ENCODE measurements around the gene BRWD1. TPM values are rescaled to one million over a fixed set of nuclear protein-coding genes. Genes with fewer than 3 reads are reported as not detected.

BRWD1 gene
- polyA plus RNA-seq, 1 donor (not counting 4 experiments of a cell fraction or from before 2014, with no cell fraction given), result 15.1 TPM

- Histone ChIP-seq H3K4me1 (ENCODE audit: control insufficient read depth, extremely low read depth, insufficient read depth, low read length) (no peaks in the 10 kb centered on the region), H3K27me3 (ENCODE audit: control insufficient read depth, extremely low read depth, insufficient read depth, low read length) (no peaks in the 10 kb centered on the region), H2AFZ (ENCODE audit: control insufficient read depth, low read length) (no peak overlapping the region), H3K9me1 (ENCODE audit: control insufficient read depth, extremely low read depth, insufficient read depth, low read length) (no peaks in the 10 kb centered on the region), H3K9ac (ENCODE audit: control insufficient read depth, extremely low read depth, insufficient read depth, low read length) (no peak overlapping the region), H3K4me3 (ENCODE audit: control insufficient read depth in 2 of 3, extremely low read depth in 1 of 3, insufficient read depth in 2 of 3, low read depth in 1 of 3, low read length in 3 of 3) (no peak overlapping the region), H3K27ac (ENCODE audit: control insufficient read depth, insufficient read depth, low read length) (no peak overlapping the region), H3K4me2 (ENCODE audit: control insufficient read depth, extremely low read depth, insufficient read depth, low read depth, low read length) (no peak overlapping the region), H3K9me3 (ENCODE audit: control insufficient read depth, low read depth, low read length) (no peaks in the 10 kb centered on the region), H3K36me3 (ENCODE audit: control insufficient read depth in 2 of 2, extremely low read depth in 1 of 2, insufficient read depth in 2 of 2, low read length in 2 of 2) (peaks cover 13 to 24% of the 10 kb centered on the region in 2 experiments), H3K79me2 (ENCODE audit: control insufficient read depth, insufficient read depth, low read length) (no peaks in the 10 kb centered on the region), H4K20me1 (ENCODE audit: control insufficient read depth, extremely low read depth, insufficient read depth, low read length) (no peaks in the 10 kb centered on the region)
- dilution Hi-C loops (cut with MboI; ENCODE audit: extremely low pct_ligation_motif_present, low sequenced_read_pairs), result no loop called here
- no peak for FAIRE-seq
- TF ChIP-seq EZH2 (IDR thresholded peaks at IDR 0.05; ENCODE audit: low read length) (no peak), CTCF (optimal IDR thresholded peaks at IDR 0.05 in 1 of 3, IDR thresholded peaks at IDR 0.05 in 1 of 3, conservative IDR thresholded peaks at IDR 0.05 in 1 of 3; ENCODE audit: extremely low read depth in 1 of 3, insufficient read depth in 2 of 3, low read length in 3 of 3) (no peak)
- no peak for DNase-seq (ENCODE audit: low read depth, low spot score)
These were observed 43.8 kb downstream of the BRWD1 start for GRCh38 chr21:39269620-39270019.

- Histone ChIP-seq H3K27me3 (ENCODE audit: control insufficient read depth, extremely low read depth, insufficient read depth, low read length) (no peaks in the 10 kb centered on the region), H3K9me1 (ENCODE audit: control insufficient read depth, extremely low read depth, insufficient read depth, low read length) (no peaks in the 10 kb centered on the region)
- DNase-seq (ENCODE audit: low read depth, low spot score), result no peak
These were observed 47.8 kb downstream of the BRWD1 start for GRCh38 chr21:39265603-39266002.

More at GRCh38 chr21:39265603-39266002, 47.8 kb downstream of the BRWD1 start:
- Histone ChIP-seq H3K4me1 (ENCODE audit: control insufficient read depth, extremely low read depth, insufficient read depth, low read length) (no peaks in the 10 kb centered on the region), H3K36me3 (ENCODE audit: control insufficient read depth in 2 of 2, extremely low read depth in 1 of 2, insufficient read depth in 2 of 2, low read length in 2 of 2) (peaks cover 17 to 24% of the 10 kb centered on the region in 2 experiments), H3K27ac (ENCODE audit: control insufficient read depth, insufficient read depth, low read length) (no peak overlapping the region), H2AFZ (ENCODE audit: control insufficient read depth, low read length) (no peak overlapping the region), H4K20me1 (ENCODE audit: control insufficient read depth, extremely low read depth, insufficient read depth, low read length) (no peaks in the 10 kb centered on the region), H3K4me2 (ENCODE audit: control insufficient read depth, extremely low read depth, insufficient read depth, low read depth, low read length) (no peak overlapping the region), H3K9ac (ENCODE audit: control insufficient read depth, extremely low read depth, insufficient read depth, low read length) (no peak overlapping the region), H3K9me3 (ENCODE audit: control insufficient read depth, low read depth, low read length) (no peaks in the 10 kb centered on the region), H3K4me3 (ENCODE audit: control insufficient read depth in 2 of 3, extremely low read depth in 1 of 3, insufficient read depth in 2 of 3, low read depth in 1 of 3, low read length in 3 of 3) (no peak overlapping the region), H3K79me2 (ENCODE audit: control insufficient read depth, insufficient read depth, low read length) (peaks cover 1% of the 10 kb centered on the region)
- FAIRE-seq, result no peak
- dilution Hi-C loops (cut with MboI; ENCODE audit: extremely low pct_ligation_motif_present, low sequenced_read_pairs), result no loop called here
- TF ChIP-seq CTCF (optimal IDR thresholded peaks at IDR 0.05 in 1 of 3, IDR thresholded peaks at IDR 0.05 in 1 of 3, conservative IDR thresholded peaks at IDR 0.05 in 1 of 3; ENCODE audit: extremely low read depth in 1 of 3, insufficient read depth in 2 of 3, low read length in 3 of 3) (no peak), EZH2 (IDR thresholded peaks at IDR 0.05; ENCODE audit: low read length) (no peak)

All from keratinocyte (primary cell).